GM18870 (cell line): ENCODE data around the gene AQP2.

Source experiments
- ATAC-seq: cut with Tn5 transposase; IDR thresholded peaks from one replicate; pipeline ENCODE4 v1.9.1; 2021; ENCODE audit warnings: moderate library complexity; ENCODE audit not compliant: unreplicated experiment

The AQP2 gene, protein sequence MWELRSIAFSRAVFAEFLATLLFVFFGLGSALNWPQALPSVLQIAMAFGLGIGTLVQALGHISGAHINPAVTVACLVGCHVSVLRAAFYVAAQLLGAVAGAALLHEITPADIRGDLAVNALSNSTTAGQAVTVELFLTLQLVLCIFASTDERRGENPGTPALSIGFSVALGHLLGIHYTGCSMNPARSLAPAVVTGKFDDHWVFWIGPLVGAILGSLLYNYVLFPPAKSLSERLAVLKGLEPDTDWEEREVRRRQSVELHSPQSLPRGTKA

DNA sequence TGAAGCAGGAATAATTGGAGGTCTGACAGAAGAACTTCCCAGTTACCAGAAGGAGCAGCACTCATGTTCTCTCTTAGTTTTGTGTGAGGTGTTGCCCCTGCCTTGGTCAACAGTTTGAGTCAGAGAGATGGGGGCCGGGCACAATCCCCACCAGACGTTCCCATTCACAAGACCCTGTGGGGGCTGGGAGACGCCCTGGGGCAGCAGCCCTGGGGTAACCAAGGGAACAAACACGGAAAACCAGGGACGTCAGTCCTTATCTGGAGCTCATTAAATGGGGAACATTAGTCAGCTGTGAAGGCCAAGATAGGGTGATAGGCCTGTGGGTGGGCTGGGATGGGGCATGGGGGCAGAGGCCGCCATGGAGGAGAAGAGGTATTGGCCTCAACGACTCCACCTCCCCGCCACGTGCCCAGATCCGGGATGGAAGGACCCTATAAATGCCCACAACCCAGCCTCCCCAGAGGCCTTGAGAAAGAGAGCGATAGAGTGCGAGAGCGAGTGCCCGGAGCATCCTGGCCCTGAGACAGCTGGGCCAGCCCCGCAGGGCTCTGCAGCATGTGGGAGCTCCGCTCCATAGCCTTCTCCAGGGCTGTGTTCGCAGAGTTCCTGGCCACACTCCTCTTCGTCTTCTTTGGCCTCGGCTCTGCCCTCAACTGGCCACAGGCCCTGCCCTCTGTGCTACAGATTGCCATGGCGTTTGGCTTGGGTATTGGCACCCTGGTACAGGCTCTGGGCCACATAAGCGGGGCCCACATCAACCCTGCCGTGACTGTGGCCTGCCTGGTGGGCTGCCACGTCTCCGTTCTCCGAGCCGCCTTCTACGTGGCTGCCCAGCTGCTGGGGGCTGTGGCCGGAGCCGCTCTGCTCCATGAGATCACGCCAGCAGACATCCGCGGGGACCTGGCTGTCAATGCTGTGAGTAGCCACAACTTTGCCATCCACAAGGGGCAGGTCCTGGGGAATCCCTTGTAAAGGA is at the start of gene AQP2:
TSS of gene AQP2 (plus strand) at position 465 of the 979 bp plus-strand sequence. CDS start at position 559, 94 bp downstream.
- ATAC-seq: no peak

DNA sequence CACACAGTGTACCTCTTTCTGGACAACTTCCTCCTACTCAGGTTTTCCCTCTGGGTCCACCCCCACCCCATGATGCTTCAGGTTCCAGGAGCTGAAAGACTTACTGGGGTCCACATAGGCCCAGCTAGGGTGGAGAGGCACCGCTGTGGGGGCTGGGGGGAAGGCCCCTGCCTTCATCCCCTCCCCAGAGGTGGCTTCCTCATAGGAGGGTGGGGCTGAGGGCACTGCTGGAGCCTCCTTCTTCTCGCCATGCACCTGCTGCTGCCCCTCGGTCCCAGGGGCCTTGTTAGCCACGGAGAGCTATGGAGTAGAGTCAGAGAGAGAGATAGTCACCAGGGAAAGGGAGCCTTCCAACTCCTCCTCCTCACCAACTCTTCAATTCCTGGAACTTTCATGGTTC is 49.5 kb upstream of the AQP2 start:
- no peak for ATAC-seq

DNA sequence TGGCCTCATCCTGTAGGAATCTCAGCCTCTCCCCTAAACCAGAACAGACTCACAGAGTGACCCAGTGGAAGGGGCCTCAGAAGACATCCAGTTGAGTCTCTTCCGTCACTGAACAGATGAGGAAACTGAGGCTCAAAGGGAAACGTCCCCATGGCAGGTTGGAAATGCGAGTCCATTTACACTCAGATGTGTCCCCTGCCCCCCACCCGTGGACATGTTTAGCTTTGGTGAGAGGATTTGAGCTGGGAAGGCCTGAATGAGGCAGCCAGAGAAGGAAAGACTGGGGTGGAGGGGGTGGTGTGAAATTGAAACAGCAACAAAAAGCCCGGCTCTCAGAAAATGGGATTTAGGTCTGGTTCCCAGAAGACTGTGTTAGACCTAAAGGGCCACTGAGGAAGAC is 48.6 kb upstream of the AQP2 start:
- ATAC-seq: no peak

DNA sequence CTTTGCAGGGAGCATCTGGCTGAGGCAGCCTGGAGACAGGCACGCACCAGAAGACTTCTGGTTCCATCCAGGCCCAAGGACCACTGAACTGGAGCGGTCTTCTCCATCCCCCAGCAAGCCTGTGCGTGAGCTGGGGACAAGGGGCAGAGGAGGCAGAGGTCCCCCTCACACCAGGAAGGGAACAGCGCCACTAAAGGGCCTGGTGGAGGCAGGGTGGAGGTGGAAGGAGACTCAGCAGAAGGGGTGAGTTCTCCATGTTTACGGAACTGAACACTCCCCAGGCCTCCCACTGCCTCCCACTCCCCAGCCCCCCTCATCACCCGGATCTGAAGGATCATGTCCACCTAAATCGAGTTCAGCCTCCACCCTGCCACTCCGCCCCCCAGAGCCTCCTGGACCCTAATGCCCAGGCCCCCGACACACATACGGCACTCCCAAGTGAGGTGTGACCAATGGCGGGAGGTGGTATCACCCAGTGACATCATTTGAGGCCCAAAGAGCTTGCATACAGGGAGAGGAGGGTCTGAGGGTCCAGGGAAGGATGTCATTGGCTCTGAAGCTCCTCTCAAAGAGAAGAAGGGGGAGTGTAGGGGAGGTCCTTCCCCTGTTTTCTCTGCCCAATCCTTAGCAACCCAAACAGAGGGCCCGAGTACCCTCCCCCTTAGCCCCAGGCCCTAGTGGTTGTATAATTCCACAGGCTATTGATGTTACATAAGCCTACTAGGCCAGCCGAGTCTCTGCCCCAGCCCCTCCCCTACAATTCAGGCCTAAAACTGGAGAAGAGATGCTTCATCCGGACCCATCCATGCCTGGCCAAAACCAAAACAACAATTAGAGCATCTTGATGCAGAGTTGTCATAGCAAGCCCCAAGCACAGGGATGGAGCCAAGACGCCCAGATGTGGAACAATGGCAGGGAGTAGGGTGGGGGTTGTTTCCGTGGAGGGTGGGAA is 47.9 kb upstream of the AQP2 start:
- no peak for ATAC-seq

DNA sequence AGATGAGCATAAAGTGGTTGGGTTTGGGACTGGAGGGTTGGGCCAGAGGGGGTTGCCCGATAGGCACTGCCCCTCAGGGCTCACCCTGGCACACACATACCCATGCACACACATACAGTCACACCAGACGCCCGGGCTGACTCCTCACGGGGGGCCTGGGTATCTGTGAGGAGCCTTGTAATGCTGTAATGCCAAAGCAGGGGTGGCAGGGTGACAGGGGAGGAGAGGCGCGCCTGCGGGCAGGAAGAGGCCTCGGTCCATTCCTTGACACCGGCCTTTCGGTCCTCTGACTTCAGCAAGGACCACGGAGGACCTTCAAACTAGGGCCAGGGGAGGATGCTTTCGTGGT is 47.2 kb upstream of the AQP2 start:
- no peak for ATAC-seq

DNA sequence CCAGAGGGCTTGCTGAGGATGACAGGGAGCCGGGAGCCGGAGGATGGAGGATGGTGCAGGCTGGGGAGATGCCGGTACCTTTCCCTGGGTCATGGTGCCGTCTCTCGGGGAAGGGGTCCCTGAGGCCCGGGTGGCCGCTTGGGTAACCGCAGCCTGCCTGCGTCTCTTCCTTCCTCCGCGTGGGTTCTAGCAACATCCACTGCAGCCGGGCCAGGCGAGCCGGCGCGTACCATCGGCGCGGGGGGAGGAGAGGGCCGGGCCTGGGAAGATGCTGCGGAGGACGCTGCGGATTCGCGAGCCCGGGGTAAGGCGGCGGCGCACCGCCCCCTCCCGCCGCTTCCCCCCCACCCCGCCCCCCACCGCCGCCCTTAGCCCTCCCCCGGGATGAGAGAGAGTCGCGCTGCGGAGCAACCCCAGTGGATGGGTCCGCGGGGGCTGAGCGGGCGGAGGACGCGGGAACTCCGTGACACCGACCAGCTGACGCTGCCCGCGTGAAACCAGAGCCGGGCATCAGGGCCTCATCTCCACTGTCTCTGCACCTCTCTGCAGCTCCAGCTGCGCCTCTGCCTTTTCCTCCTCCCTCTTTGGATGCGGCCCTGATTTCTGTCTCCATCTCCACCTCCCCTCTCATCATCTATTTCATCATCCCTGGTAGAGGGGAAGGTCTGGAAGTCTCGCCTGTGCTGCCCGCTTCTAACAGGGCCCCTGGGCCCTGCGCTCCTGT is 46.7 kb upstream of the AQP2 start, which contains the start of gene FAIM2:
TSS of gene FAIM2 (minus strand) at position 201 of the 724 bp plus-strand sequence. CDS start at position 93, 108 bp downstream.
- no peak for ATAC-seq

DNA sequence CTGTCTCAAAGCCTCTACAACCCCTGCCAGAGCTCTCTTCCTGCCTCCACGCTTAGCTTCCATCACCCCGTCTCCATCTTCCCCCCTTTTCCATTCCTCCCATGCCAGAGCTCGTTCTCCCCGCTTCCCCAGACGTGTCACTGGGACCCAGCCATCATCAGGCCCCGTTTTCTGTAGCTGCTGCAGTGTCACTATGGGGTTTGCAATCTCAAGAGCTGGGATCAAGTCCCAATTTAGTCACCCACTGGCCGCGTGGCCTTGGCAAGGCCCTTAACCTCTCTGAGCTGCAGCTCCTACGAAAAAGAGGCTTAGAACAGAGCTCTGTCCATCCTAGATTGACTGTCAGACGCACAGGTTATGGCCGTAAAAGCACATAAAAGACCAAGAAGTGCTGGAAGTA is 45.9 kb upstream of the AQP2 start:
- no peak for ATAC-seq

DNA sequence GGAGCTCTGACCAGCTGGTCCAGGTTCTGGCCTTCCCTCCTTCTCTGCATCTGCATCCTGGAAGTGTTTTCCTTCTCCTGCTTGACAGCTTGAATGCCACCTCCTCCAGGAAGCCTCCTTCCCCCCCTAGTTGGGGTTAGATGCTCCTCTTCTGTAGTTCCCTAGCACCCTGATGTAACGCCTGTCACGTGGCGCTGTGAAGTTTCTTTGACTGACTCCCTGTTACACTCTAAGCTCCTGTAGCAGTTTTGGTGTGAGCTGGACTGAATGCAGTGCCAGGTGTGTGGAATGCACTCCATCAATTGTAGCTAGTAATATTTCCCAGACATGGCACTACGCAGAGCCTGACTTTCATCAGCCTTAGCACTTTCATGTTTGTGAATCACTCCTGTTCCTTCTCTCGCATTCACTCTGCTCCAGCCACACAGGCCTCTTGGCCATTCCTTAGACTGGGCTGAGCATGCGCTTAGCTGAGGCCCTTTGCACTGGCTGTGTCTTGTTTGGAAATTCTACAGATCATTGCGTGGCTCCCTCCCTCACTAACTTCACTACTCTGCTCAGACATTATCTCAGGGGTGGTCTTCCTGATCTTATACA is 44.7 kb upstream of the AQP2 start:
- no peak for ATAC-seq

DNA sequence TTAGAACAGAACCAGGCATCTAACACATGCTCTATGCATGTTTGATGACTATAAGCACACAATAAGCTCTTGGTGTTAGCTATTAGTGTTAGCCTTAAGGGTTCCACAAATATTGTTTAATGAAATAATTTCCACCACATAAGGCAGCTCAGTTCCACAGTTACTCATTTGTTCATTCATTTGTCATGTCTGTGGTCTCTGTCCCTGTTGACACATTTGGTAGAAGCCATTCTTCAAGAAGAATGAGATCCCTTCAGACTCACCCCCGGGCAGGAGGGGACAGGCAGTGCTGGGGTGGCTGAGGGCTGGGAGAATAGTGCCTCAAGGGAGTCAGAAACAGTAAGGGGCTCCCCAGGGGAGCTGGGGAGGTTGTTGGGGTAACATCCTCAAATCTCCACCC is 43.2 kb upstream of the AQP2 start:
- ATAC-seq: no peak

DNA sequence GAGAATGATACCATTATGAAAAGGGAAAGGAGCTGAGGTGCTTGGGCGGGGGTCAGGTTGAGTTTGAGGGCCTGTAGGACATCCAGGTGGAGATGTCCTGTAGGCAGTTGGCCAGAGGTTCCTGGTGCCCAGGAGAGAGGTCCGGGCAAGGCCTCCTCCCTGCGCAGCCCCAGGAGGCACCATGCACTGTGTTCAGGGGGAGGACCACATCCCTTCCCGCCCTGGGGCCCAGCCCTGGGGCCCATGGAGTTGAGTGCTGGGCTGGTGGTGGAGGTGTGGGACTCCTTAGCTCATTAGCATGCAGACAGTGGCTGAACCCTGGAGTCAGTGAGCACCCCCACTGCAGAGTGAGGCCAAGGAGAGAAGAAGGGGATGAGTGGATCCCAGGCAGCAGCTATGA is 41.2 kb upstream of the AQP2 start:
- ATAC-seq: no peak

DNA sequence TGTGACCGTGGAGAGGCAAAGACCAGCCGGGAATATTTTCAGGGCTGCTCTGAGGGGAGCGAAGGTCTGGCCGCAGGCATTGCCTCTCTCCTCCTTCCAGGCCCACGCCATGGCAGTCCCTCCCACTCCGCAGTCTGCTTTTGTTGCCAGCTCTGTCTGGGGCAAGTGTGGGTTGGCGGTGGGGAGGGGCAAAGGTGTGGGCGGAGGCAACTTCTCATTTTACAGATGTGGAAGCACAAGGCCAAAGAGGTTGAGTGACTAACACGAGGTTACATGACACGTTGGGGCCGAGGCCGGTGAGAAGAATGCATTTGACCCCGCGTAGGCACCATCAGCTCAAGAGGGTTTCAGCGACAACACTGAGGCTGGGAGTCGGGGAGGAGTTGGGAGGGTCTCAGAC is 40.7 kb upstream of the AQP2 start:
- no peak for ATAC-seq

DNA sequence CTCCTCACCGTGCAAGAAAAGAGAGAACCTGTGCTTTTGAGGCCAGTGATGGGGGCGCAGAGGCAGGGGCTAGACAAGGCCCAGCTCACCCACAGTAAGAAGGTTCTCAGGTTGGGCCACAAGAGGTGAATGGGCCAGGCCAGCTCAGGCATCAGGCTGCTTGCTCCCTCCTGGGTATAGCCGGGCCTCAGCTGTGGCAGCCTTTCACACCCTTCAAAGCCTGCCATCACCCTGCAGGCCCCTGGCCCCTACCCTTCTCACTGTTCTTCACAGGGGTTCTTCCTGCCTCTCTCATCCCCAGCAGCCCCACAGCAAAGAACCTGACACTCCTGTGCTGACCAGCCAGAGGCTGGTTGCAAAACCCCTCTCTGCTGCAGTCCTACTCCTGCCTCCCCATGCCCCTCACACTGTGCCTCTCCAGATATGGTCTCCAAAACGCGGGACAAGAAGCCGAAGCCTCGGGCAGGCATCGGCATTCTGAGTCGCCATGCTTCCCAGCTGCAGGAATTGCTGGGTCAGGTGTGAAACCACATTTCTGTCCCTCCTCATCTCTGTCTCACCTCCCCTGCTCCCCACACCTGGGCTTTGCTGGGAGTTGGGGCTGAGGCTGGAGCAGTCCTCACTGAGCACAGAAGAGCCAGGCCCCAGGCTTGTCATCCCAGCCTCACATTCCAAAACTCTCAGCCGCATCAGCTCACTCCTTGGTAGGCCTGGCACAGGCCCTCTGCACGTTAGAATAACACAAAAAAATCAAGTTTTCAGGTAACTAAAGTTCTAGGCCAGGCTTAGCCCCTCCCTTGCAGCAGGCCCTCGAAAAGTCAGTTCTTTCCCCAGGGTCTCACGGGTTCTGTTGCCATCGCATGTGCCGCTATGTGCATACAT is 40.0 kb upstream of the AQP2 start:
- no peak for ATAC-seq

DNA sequence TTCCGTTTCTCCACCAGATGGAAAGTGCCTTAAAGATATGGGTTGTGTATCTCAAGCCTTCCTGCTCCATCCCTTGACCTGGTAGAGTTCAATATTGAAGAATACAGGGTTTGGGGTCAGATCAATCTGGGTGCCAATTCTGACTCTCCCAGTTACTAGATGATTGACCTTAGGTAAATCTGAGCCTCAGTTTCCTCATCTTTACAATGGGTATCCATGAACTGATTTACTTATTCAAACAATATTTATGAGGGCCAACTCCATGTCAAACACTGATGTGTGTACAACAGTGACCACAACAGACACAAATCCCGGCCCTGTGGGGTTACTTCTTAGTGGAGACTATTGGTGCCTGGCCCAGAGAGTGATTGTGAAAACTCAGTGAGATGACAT is 39.3 kb upstream of the AQP2 start:
- no peak for ATAC-seq

DNA sequence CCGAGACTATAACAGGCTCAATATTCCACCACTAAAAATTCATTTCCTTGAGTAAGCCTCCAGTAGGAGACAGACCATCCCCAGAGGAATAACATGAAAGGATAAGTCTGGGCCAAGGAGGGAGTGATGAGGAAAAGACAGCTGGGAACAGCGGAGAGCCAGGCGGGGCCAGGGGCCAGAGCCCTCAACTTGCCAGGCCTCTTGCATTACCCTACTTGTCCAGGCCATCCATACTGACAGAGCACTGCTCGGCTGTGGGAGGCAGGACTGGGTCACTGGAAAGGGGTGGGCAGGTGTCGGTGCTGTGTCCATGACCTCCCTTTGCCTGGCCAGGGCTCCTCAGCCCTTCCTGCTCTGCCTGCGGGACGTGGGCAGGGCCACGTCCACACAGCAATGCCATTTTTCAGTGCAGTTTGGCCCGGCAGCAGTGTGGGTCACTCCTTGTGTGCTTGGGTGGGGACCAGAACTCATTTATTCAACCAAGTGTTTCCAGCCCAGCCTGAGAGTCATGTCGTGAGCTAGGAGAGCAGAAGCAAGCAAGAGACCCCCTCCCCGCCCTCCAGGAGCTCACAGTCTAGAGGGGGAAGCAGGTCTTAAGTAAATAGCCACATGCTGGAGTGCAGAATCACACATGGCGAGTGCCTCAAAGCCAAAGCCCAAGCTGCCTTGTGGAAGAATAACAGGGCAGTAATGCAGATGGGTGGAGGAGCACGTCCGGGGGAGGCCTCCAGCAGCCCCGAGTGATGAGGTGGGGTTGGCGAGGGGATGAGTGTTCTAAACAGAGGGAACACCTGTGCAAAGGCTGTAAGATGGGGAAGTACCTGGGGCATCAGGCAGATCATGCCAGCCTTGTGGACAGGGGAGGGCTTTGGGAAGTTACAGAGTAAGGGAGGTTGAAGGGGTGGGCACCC is 37.9 kb upstream of the AQP2 start:
- ATAC-seq: no peak

DNA sequence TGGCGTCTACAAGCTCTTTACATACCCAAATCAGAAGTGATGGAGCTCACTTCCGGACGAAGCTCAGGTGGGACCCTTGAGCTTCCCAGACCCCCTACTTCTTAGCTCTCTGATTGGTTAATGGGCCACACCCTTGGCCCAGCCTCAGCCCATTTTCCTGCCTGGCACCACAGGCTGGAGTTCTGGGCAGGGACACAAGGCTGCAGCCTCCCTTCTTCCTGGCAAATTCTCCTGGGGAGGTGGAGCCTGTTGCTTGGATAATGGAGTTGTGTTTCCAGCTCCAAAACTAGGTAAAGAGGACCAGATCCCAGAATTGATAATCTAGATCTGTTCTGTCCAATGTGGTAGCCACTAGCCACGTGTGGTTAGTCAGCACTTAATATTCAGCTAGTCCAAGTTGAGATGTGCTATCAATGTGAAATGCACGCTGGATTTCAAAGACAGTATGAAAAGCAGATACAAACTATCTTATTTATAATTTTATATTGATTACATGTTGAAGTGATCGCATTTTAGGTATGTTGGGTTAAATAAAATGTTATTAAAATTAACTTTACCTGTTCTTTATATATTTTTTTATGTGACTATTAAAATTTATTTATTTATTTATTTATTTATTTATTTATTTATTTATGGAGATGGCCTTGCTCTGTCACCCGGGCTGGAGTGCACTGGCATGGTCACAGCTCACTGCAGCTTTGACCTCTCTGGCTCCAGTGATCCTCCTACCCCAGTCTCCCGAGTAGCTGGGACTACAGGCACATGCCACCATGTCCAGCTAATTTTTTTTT is 34.2 kb upstream of the AQP2 start:
- ATAC-seq: no peak

DNA sequence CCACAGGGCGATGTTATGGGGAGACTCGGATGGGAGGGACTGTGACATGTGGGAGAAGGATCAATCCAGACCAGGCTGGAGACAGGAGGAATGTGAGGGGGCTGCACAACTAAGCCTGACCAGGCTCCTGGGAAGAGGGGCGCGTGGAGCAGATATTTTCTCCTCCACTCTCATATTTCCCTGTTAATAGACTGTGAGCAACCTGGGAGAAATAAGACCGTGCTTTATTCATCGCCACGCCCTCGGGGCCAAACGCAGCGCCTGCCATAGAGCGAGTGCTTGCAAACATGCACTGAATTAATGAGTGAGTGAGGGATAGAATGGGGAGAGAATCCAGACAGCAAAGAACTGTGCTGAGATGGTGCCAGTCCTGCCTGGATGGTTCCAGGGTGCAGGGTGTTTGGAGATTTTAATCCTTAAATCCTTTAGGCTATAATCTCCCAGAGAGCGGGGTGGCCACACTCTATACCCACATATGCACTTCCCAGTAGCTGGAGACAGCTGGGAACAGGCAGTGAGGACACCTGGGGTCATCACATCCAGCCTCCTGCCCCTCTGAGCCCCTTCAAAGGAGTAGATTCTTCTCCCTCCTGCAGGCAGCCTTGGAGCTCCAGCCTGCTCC is 33.3 kb upstream of the AQP2 start:
- ATAC-seq: no peak

DNA sequence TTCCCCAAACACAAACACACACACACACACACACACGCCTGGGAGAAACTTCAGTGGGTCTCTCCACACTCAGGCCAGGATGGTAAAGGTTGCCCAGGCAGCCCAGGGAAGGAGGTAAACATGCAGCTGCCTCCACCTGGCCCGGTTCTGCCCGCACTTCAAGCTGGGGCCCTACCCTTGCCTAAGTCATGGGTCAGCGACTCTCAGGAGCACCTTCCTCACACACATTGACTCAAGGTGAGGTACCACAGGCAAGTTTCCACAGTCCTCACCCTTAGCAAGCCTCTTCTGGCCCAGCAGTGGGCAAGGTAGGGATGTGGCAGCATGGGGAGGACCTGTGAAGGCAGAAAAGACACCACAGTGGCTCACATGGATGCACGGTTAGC is 32.8 kb upstream of the AQP2 start:
- no peak for ATAC-seq
